BJ (cell line): ENCODE results near the gene SLC6A9. TPM values are rescaled to one million over a fixed set of nuclear protein-coding genes. Genes with fewer than 3 reads are reported as not detected.
A peak's percentile ranks its signal among the peaks of the same experiment; 100 is the strongest.

Experiments
- CTCF ChIA-PET: fragments of 350-600 bp; formaldehyde crosslinking; extraction: SDS; loops from one replicate; lab custom pipeline; 2021; ENCODE audit warnings: antibody characterized with exemption, inconsistent platforms; lab: Yijun Ruan, JAX
- POLR2A ChIA-PET: fragments of 300-600 bp; sonication (Branson Sonifier 250); formaldehyde crosslinking; extraction: SDS; loops from one replicate; lab custom pipeline; 2021; ENCODE audit warnings: antibody characterized with exemption; lab: Charles Lee
- DNase-seq: peaks from one replicate; pipeline ENCODE4 v3.0.0-alpha.2; 2011; ENCODE audit warnings: low read depth
- H3K27me3 ChIP-seq: 2 replicates; pipeline ENCODE4 v1.6.0; 2011; ENCODE audit warnings: low read length; ENCODE audit not compliant: control insufficient read depth, insufficient read depth
- H3K36me3 ChIP-seq: 2 replicates; pipeline ENCODE4 v1.5.1; 2011; ENCODE audit warnings: low read length; ENCODE audit not compliant: control insufficient read depth, insufficient read depth
- H3K4me3 ChIP-seq: 2 replicates; pipeline ENCODE4 v1.5.1; 2011; ENCODE audit warnings: low read depth, mild to moderate bottlenecking, control low read depth, low read length
- polyA minus RNA-seq: library from RNA; depleted of rRNA, polyadenylated mRNA; stranded (reverse); fragments of >200 nt; gene quantifications from 2 replicates; pipeline ENCODE4 v1.2.3, GENCODE V29; 2011; rRNA and poly(A)+ RNA removed
- polyA plus RNA-seq: library from polyadenylated mRNA; depleted of rRNA; stranded (reverse); fragments of >200 nt; gene quantifications from 2 replicates; pipeline ENCODE4 v1.2.3, GENCODE V29; 2011; rRNA removed
- TF ChIP-seq, protein P1 (sequence below): IDR thresholded peaks from 2 replicates; pipeline ENCODE4 v1.5.1; 2011; ENCODE audit warnings: low read depth, mild to moderate bottlenecking, control low read depth, inconsistent platforms, low read length, moderate library complexity; ENCODE audit not compliant: insufficient read depth

SLC6A9 gene
- polyA plus RNA-seq, result 29.2 and 53.9 TPM in 2 replicates
- polyA minus RNA-seq, result 56.4 and 61.1 TPM in 2 replicates

DNA sequence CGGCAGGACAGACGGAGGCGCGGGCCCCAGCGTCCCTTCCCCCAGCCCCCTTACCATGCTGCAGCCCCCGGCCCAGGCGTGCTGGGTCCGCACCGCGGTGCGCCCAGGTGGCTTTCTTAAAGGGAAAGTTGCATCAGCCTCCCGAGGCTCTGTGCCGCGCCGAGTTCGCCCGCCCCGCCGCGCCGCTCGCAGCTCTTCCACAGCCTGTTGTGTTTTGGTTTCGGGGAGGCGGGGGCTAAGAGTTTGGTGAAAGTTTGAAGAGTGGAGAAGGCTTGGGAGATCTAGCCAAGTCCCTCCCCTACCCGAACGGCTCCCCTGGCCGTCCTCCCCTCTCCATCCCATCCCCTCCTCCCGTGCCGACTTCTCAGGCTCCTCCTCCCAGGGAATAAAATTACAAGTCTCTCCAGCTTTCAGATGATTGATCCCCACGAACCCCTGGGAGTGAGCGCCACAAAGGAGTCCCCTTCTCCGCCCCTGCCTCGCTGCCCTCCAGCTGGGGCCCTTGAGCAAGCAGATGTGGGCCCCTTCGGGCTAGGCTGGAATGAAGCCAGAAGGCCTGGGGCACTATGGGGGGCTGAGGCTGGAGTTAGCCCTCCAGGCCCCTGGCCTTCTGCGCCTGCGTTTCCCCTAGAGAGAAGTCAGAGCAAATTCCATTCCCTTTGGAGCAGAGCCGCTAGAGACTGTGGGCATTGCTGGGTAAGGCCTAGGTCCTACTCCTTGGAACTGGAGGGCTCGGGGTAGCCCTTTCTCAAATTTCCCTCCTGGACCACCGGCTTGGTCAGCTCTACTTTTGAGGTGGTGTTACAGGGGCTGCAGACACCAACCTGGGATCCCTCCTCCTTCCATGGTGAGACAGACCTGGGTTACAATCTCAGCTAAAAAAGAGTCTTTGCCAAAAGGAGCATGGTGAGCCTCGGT is at the start of gene SLC6A9:
TSS of gene SLC6A9 (minus strand) at position 211 of the 918 bp plus-strand sequence. CDS start 7,185 bp downstream, outside the sequence.
- TF ChIP-seq, protein P1, sequence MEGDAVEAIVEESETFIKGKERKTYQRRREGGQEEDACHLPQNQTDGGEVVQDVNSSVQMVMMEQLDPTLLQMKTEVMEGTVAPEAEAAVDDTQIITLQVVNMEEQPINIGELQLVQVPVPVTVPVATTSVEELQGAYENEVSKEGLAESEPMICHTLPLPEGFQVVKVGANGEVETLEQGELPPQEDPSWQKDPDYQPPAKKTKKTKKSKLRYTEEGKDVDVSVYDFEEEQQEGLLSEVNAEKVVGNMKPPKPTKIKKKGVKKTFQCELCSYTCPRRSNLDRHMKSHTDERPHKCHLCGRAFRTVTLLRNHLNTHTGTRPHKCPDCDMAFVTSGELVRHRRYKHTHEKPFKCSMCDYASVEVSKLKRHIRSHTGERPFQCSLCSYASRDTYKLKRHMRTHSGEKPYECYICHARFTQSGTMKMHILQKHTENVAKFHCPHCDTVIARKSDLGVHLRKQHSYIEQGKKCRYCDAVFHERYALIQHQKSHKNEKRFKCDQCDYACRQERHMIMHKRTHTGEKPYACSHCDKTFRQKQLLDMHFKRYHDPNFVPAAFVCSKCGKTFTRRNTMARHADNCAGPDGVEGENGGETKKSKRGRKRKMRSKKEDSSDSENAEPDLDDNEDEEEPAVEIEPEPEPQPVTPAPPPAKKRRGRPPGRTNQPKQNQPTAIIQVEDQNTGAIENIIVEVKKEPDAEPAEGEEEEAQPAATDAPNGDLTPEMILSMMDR, result no peak
- ChIA-PET POLR2A (no interaction called here), CTCF (interaction anchor here (0.9 to 6.6 kb wide), 6 partner anchors 17 to 564 kb away, joined by 3 to 41 read pairs (median 4); partner anchors contain the start of gene DMAP1)
- Histone ChIP-seq H3K4me3 (peak within 1 kb of the TSS; percentile 97), H3K36me3 (0 out of 2 replicates have a peak, but pooled peaks cover 2% of the 10 kb centered on the region), H3K27me3 (no peaks in the 10 kb centered on the region)
- peak; percentile 56 for DNase-seq

DNA sequence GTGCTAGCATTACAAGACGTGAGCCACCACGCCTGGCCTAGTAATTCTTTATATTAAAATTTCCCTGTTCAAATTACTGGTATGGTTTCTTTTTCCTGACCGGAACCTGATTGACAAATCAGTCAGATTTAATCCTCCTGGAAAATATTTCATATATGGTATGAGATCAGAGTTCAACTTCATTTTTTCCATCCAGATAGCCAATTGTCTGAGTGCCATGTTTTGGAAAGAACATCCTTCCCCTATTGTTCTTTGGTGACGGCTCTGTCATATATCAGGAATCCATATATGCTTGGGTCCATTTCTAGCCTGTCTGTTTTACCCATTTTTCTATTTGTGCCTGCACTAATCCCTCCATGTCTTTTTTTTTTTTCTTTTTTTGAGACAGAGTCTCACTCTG is 48.3 kb upstream of the SLC6A9 start:
- CTCF ChIA-PET, result interaction anchor here (0.6 kb wide), 1 partner anchor 1175 kb away, joined by 3 read pairs; no protein-coding TSS in a partner anchor
- H3K27me3 ChIP-seq, result no peaks in the 10 kb centered on the region
- TF ChIP-seq, protein P1, result no peak
- DNase-seq, result no peak
- POLR2A ChIA-PET, result no interaction called here
- H3K4me3 ChIP-seq, result no peak overlapping the region
- H3K36me3 ChIP-seq, result no peaks in the 10 kb centered on the region

DNA sequence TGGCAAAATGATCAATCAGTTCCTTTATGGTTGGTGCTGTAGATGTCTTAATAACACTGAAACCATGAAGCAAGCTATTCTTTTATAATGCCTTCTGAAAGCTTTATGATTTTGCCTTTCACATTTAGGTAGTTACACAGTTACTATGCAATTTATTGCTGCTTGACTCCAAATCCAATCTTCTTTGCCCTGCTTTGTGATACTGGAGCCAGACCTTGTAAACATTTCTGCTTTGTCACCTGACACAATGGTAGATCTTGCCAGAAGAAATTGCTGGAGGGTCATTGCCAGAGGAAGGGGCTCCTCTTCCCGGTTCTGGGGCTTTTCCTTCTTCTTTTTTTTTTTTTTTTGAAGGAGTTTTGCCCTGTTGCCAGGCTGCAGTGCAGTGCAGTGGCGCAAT is 46.8 kb upstream of the SLC6A9 start:
- DNase-seq, result no peak
- POLR2A ChIA-PET, result no interaction called here
- H3K27me3 ChIP-seq, result no peaks in the 10 kb centered on the region
- H3K36me3 ChIP-seq, result no peaks in the 10 kb centered on the region
- CTCF ChIA-PET, result interaction anchor here (0.6 kb wide), 1 partner anchor 1270 kb away, joined by 4 read pairs; no protein-coding TSS in a partner anchor
- H3K4me3 ChIP-seq, result no peak overlapping the region
- TF ChIP-seq, protein P1, result no peak

DNA sequence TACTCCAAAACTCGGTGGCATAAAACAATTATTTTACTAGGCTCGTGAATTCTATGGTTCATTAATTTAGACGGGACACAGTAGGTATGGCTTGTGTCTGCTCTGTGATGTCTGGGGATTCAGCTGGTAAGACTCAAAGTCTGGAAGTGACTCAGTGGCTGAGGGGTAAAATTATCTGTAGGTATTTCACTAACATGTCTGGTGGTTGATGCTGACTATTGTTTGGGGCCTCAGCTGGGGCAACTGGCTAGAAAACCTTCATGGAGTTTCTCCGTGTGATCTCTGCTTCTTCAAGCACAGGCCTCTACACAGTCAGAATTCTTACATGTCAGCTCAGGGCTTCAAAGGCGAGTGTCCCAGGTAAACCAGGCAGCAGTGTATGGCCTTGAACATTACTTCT is 46.2 kb upstream of the SLC6A9 start:
- H3K27me3 ChIP-seq, result no peaks in the 10 kb centered on the region
- TF ChIP-seq, protein P1, result no peak
- ChIA-PET CTCF (interaction anchor here (0.7 kb wide), 1 partner anchor 12 kb away, joined by 3 read pairs; no protein-coding TSS in a partner anchor), POLR2A (no interaction called here)
- no peaks in the 10 kb centered on the region for H3K36me3 ChIP-seq
- DNase-seq, result no peak
- H3K4me3 ChIP-seq, result no peak overlapping the region

DNA sequence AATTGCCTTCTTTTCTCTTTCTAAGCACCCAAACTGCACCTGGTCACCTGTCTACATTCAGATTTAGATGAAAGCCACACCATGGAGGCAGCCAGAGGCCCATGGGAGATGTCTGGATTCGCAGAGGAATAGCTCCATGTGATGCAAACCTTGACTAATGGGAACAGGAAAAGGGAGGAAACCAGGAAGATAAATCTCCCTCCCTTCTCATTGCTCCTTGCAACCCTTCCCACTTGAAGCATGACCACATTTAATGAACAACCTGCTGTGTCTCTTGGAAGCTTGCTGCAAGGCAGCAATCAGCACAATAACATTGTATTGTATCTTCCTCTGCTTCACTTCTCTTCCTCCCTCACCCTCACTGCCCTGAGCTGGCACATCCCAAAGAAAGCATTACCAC is 44.8 kb upstream of the SLC6A9 start:
- Histone ChIP-seq H3K36me3 (no peaks in the 10 kb centered on the region), H3K4me3 (no peak overlapping the region), H3K27me3 (no peaks in the 10 kb centered on the region)
- TF ChIP-seq, protein P1, result no peak
- ChIA-PET POLR2A (no interaction called here), CTCF (interaction anchor here (0.6 kb wide), 1 partner anchor 457 kb away, joined by 4 read pairs; no protein-coding TSS in a partner anchor)
- no peak for DNase-seq
